ENCODE measurements around the gene THPO. TPM values are rescaled to one million over a fixed set of nuclear protein-coding genes. Genes with fewer than 3 reads are reported as not detected.
A peak's percentile ranks its signal among the peaks of the same experiment; 100 is the strongest.

The THPO gene
- total and polyA plus RNA-seq, 4 donors = 0.17 to 0.31 (median 0.20) TPM

DNA sequence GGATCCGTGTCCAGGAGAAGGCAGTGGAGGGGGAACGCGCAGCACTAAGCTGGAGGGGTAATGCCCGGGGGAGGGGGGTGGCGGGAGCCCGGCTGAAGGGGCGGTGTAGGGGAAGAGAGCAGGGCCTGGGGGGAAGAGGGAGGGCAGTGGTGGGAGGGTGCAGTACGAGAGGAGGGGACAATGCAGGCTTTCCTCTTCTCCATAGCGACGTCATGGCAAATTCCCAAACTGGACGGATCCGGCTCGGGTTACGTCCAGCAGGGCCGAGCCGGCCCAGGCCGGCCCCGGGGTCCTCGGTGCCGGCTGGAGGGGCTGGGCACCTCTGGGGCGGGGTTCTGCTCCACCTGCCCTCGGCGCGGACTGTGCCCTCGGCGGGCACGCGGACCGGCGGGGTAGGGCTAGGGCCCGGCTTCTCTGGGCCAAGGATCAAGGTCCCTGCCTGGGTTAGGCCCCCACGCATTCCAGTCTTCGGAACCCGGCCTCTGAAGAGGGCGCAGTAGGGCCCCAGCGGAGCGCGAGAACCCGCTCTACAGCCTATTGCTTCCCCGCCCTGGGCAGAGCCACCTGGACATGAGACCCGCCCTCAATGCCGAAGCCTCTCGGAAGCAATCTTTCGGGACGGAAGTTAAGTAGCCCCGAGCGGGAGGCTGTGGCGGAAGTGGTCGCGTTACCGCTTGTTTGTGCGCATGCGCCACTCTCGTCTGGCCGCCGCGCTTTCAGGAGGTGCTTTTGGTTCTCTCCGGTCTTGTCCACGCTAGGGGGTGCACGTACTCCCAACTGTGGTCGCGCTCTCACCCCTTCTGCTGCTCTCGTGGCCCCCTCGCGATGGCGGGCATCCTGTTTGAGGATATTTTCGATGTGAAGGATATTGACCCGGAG lies 15.1 kb downstream of the THPO start:
- Histone ChIP-seq H3K4me1 (ENCODE audit: control insufficient read depth in 5 of 5, insufficient read depth in 5 of 5, low read length in 5 of 5) (peaks cover 0 to 36% (median 15%) of the 10 kb centered on the region in 5 donors), H3K4me3 (peak overlapping the region; percentile 78), H3K9me3 (ENCODE audit: control insufficient read depth in 4 of 4, insufficient read depth in 3 of 4, low read length in 3 of 4) (no peaks in the 10 kb centered on the region), H3K36me3 (ENCODE audit: control insufficient read depth in 4 of 4, insufficient read depth in 4 of 4, low read length in 4 of 4) (peaks cover 4 to 25% (median 14%) of the 10 kb centered on the region in 4 donors), H3K27me3 (ENCODE audit: control insufficient read depth in 3 of 3, insufficient read depth in 3 of 3, low read length in 2 of 3) (no peaks in the 10 kb centered on the region), H3K27ac (ENCODE audit: low read depth in 1 of 2, low read length in 1 of 2) (peak overlapping the region; percentile 96 to 99), H3K9ac (ENCODE audit: insufficient read depth in 1 of 2, low read length in 2 of 2) (peak overlapping the region; percentile 84 to 99)
- DNase-seq (peak; percentile 98 to 99 (median 99)), ATAC-seq (ENCODE audit: insufficient read depth, low FRiP score) (peak; percentile 80)
- WGBS, 2 donors = 0% methylated on average over 57 to 68 of the region's 68 CpGs
- peak; percentile 36 for TF ChIP-seq CTCF (IDR thresholded peaks at IDR 0.05; ENCODE audit: control extremely low read depth, extremely low read depth)

DNA sequence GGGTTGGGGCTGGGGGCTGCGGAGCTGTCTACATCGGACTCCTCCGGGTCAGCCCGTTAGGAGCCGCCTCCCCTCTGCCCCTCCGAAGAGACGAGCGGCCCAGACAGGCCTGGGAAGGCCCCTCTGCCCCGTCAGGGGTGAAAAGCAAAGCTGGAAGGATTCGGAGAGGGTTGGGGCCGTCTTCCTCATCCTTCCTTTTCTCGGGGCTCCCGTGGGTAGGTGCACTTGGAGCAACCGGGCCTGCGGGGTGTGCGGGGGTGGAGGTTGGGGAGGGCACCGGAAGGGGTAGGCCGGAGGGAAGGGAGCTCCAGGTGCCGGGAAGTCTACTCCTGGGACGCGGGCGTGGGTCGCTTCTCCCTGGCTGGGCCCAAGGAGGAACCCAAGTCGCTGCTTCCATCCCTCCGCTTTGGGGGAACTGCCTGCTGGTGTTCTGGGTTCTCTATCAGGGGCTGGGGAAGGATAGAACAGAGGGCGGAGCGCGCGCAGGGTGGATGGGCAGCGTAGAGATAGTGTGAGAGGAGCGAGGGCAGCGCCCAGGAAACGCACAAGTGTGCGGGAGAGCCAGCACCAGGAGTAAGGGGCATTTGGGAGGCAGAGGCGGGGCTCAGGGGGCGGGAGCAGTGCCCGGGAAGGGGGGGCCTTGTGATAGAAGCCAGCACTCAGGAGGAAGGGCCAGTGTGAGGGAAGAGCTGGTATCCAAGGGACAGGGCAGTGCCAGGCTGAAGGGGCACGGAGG lies 15.9 kb downstream of the THPO start:
- DNase-seq = peak in 1 of 3 donors; percentile 77
- no peaks in the 10 kb centered on the region for H3K27me3 ChIP-seq (ENCODE audit: control insufficient read depth in 3 of 3, insufficient read depth in 3 of 3, low read length in 2 of 3)
- TF ChIP-seq CTCF (IDR thresholded peaks at IDR 0.05; ENCODE audit: control extremely low read depth, extremely low read depth) = no peak
- WGBS, 2 donors = 0% methylated on average over 38 of the region's 38 CpGs
- peaks cover 0 to 36% (median 15%) of the 10 kb centered on the region in 5 donors for H3K4me1 ChIP-seq (ENCODE audit: control insufficient read depth in 5 of 5, insufficient read depth in 5 of 5, low read length in 5 of 5)
- peak overlapping the region; percentile 96 to 99 for H3K27ac ChIP-seq (ENCODE audit: low read depth in 1 of 2, low read length in 1 of 2)
- peak overlapping the region; percentile 46 to 99 for H3K9ac ChIP-seq (ENCODE audit: insufficient read depth in 1 of 2, low read length in 2 of 2)
- H3K36me3 ChIP-seq (ENCODE audit: control insufficient read depth in 4 of 4, insufficient read depth in 4 of 4, low read length in 4 of 4) = peaks cover 3 to 21% (median 13%) of the 10 kb centered on the region in 4 donors
- peak; percentile 37 for ATAC-seq (ENCODE audit: insufficient read depth, low FRiP score)
- H3K4me3 ChIP-seq = peak overlapping the region; percentile 78
- H3K9me3 ChIP-seq (ENCODE audit: control insufficient read depth in 4 of 4, insufficient read depth in 3 of 4, low read length in 3 of 4) = no peaks in the 10 kb centered on the region

- Histone ChIP-seq H3K27me3 (ENCODE audit: control insufficient read depth in 3 of 3, insufficient read depth in 3 of 3, low read length in 2 of 3) (no peaks in the 10 kb centered on the region), H3K36me3 (ENCODE audit: control insufficient read depth in 4 of 4, insufficient read depth in 4 of 4, low read length in 4 of 4) (peaks cover 0 to 16% (median 9%) of the 10 kb centered on the region in 4 donors), H3K9ac (ENCODE audit: insufficient read depth in 1 of 2, low read length in 2 of 2) (peak within 1 kb of the TSS; percentile 50 to 99), H3K9me3 (ENCODE audit: control insufficient read depth in 4 of 4, insufficient read depth in 3 of 4, low read length in 3 of 4) (no peaks in the 10 kb centered on the region), H3K27ac (ENCODE audit: low read depth in 1 of 2, low read length in 1 of 2) (peak within 1 kb of the TSS; percentile 96 to 99), H3K4me3 (peak within 1 kb of the TSS; percentile 78), H3K4me1 (ENCODE audit: control insufficient read depth in 5 of 5, insufficient read depth in 5 of 5, low read length in 5 of 5) (peaks cover 0 to 36% (median 15%) of the 10 kb centered on the region in 5 donors)
- peak; percentile 85 to 90 (median 85) for DNase-seq
- WGBS, 2 donors = 0 to 1% methylated on average over 26 to 56 of the region's 56 CpGs
- no peak for TF ChIP-seq CTCF (IDR thresholded peaks at IDR 0.05; ENCODE audit: control extremely low read depth, extremely low read depth)
- ATAC-seq (ENCODE audit: insufficient read depth, low FRiP score) = peak; percentile 68
Measured at GRCh38 chr3:184361532-184361931, 16.5 kb downstream of the THPO start, which contains the start of the genes CLCN2 and POLR2H. Gene CLCN2 (minus strand): TSS chr3:184361605. CDS start chr3:184361479, 126 bp downstream. Gene POLR2H (plus strand): TSS chr3:184361710. CDS start chr3:184363493, 1,783 bp downstream.
